Activated B cell treated with CpG ODN at 0.5 μM for 24 hours (primary cell): ENCODE data around the gene EP400. TPM values are rescaled to one million over a fixed set of nuclear protein-coding genes. Genes with fewer than 3 reads are reported as not detected.

Experiments
- ATAC-seq: fragments of 200-7000 bp; cut with Tn5 transposase; one replicate; pipeline ENCODE4 v1.10.0; 2021; ENCODE audit warnings: low read depth, mild to moderate bottlenecking, moderate library complexity
- CTCF ChIA-PET: fragments of 350-600 bp; sonication (Branson Sonifier 250); formaldehyde crosslinking; loops from one replicate; lab custom pipeline; 2021; ENCODE audit warnings: antibody characterized with exemption; lab: Charles Lee
- POLR2A ChIA-PET: fragments of 350-600 bp; sonication (Branson Sonifier 250); formaldehyde crosslinking; loops from one replicate; lab custom pipeline; 2021; ENCODE audit warnings: antibody characterized with exemption; lab: Charles Lee
- DNase-seq: peaks from one replicate; pipeline ENCODE4 v3.0.0; 2022
- H3K27ac Mint-ChIP-seq: one replicate; pipeline ENCODE4 v1.8.0; 2020; ENCODE audit warnings: mixed read lengths
- H3K27me3 Mint-ChIP-seq: one replicate; pipeline ENCODE4 v1.8.0; 2021; ENCODE audit warnings: mixed read lengths
- H3K36me3 Mint-ChIP-seq: one replicate; pipeline ENCODE4 v1.8.0; 2021; ENCODE audit warnings: low read depth, mixed read lengths
- H3K4me1 Mint-ChIP-seq: one replicate; pipeline ENCODE4 v1.8.0; 2021; ENCODE audit warnings: mixed read lengths
- H3K4me3 Mint-ChIP-seq: one replicate; pipeline ENCODE4 v1.8.0; 2020; ENCODE audit warnings: mild to moderate bottlenecking, mixed read lengths
- H3K9me3 Mint-ChIP-seq: one replicate; pipeline ENCODE4 v1.8.0; 2020; ENCODE audit warnings: mixed read lengths
- CTCF ChIP-seq: fragments of 200-600 bp; IDR thresholded peaks from one replicate; pipeline ENCODE4 v1.8.0; 2022; ENCODE audit warnings: antibody characterized with exemption, mild to moderate bottlenecking
- intact Hi-C: fragments of 100-400 bp; cut with micrococcal nuclease; formaldehyde crosslinking; loops from one replicate; pipeline ENCODE4 v1.15.1; 2024
- total RNA-seq: library from RNA; stranded (reverse); gene quantifications from 2 replicates; pipeline ENCODE4 v1.2.3, GENCODE V29; 2022

The EP400 gene
- total RNA-seq, 1 donor from 2014 or later = 65.6 TPM

- TF ChIP-seq CTCF = no peak
- Mint-ChIP-seq H3K27me3 (no peaks in the 10 kb centered on the region), H3K4me1 (no peaks in the 10 kb centered on the region), H3K4me3 (no peak overlapping the region), H3K9me3 (no peaks in the 10 kb centered on the region), H3K27ac (no peak overlapping the region), H3K36me3 (peaks cover 32% of the 10 kb centered on the region)
- intact Hi-C loops = no loop called here
- ATAC-seq (no peak), DNase-seq (no peak)
- ChIA-PET CTCF (no interaction called here), POLR2A (no interaction called here)
Measured at GRCh38 chr12:131917139-131917710, 32.5 kb upstream of the EP400 start.

- Mint-ChIP-seq H3K36me3 (peaks cover 31% of the 10 kb centered on the region), H3K27ac (no peak overlapping the region), H3K4me3 (no peak overlapping the region), H3K27me3 (no peaks in the 10 kb centered on the region), H3K4me1 (peaks cover 5% of the 10 kb centered on the region), H3K9me3 (no peaks in the 10 kb centered on the region)
- intact Hi-C loops = no loop called here
- TF ChIP-seq CTCF = no peak
- ChIA-PET CTCF (no interaction called here), POLR2A (no interaction called here)
- ATAC-seq = no peak
- no peak for DNase-seq
Measured at GRCh38 chr12:131917711-131918306, 31.9 kb upstream of the EP400 start.

GRCh38 chr12:131918311-131919050 lies 31.3 kb upstream of the EP400 start:
- no peaks in the 10 kb centered on the region for H3K9me3 Mint-ChIP-seq
- H3K27me3 Mint-ChIP-seq = no peaks in the 10 kb centered on the region
- peaks cover 31% of the 10 kb centered on the region for H3K36me3 Mint-ChIP-seq
- DNase-seq (no peak), ATAC-seq (no peak)
- no peak overlapping the region for H3K27ac Mint-ChIP-seq
- ChIA-PET CTCF (no interaction called here), POLR2A (no interaction called here)
- H3K4me3 Mint-ChIP-seq = no peak overlapping the region
- no peak for TF ChIP-seq CTCF
- intact Hi-C loops = no loop called here
- H3K4me1 Mint-ChIP-seq = peaks cover 12% of the 10 kb centered on the region

- H3K4me3 Mint-ChIP-seq = no peak overlapping the region
- DNase-seq = no peak
- H3K27me3 Mint-ChIP-seq = no peaks in the 10 kb centered on the region
- intact Hi-C loops = no loop called here
- no peak overlapping the region for H3K27ac Mint-ChIP-seq
- ATAC-seq = no peak
- CTCF ChIA-PET = no interaction called here
- no peak for TF ChIP-seq CTCF
- POLR2A ChIA-PET = no interaction called here
- peaks cover 31% of the 10 kb centered on the region for H3K36me3 Mint-ChIP-seq
- H3K4me1 Mint-ChIP-seq = peaks cover 17% of the 10 kb centered on the region
- H3K9me3 Mint-ChIP-seq = no peaks in the 10 kb centered on the region
Measured at GRCh38 chr12:131919051-131919347, 30.7 kb upstream of the EP400 start.

- no peak for ATAC-seq
- no peaks in the 10 kb centered on the region for H3K9me3 Mint-ChIP-seq
- H3K27me3 Mint-ChIP-seq = no peaks in the 10 kb centered on the region
- ChIA-PET CTCF (no interaction called here), POLR2A (no interaction called here)
- no peak for TF ChIP-seq CTCF
- peaks cover 26% of the 10 kb centered on the region for H3K36me3 Mint-ChIP-seq
- intact Hi-C loops = loop anchor here (10.0 kb wide), 3 partner anchors 145 to 1045 kb away; partner anchors contain the start of gene RAN
- H3K4me1 Mint-ChIP-seq = peaks cover 23% of the 10 kb centered on the region
- DNase-seq = no peak
- H3K27ac Mint-ChIP-seq = no peak overlapping the region
- no peak overlapping the region for H3K4me3 Mint-ChIP-seq
Measured at GRCh38 chr12:131919366-131920156, 30.2 kb upstream of the EP400 start.
